ENCODE results near the gene CRHR1. TPM values are rescaled to one million over a fixed set of nuclear protein-coding genes. Genes with fewer than 3 reads are reported as not detected.

CRHR1 gene
- total RNA-seq, 4 donors from 2014 or later = 0.10 to 0.54 (median 0.35) TPM; not detected in 1

DNA sequence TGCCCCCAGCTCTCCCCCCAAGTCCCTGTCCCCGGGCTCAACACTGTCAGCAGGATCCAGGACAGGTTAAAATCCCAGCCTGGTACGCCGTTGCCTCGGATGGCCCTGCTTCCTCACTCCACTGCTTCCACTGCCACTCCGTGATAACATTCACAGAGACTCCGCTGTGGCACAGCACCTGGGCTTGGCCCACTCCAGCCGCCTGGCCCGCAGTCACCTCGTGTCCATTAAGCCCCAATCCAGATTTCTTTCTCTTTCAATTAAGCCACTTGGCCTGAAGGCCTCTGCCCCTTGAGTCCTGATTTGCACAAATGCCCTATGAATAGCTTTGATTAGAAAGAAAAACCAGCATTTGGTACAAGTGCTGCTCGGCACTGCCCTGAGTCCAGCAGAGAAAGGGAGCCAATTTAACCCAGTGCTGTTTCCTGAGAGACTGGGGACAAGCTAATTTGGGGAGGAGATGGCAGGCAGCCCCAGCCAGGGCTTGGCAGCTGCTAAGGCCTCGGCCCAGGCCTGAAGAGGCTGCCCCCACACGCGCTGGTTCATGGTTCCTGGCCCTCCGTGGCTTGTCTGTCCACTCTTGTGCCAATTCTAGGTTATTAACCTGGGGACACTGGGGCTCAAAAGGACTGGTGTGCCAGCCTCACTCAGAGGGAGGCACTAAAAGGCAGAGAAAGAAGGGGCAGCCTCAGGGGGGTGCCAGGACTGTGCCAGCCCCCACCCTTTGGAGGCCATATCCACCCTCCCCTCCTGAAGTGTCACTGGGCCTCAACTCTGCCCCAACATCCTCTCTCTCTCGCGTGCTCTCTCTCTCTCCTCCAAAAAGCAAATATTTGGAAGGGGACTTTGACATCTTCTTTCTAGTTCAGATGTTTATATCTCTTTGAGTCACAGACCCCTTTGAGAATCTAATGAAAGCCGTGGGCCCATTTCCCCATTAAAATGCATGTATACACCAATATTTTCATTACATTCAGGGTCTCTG, 30.8 kb downstream of the CRHR1 start:
- Histone ChIP-seq H3K36me3 (no peaks in the 10 kb centered on the region), H3K4me3 (no peak overlapping the region), H3K9me3 (no peaks in the 10 kb centered on the region), H3K4me1 (no peaks in the 10 kb centered on the region), H3K27me3 (peaks cover 41% of the 10 kb centered on the region), H3K27ac (no peak overlapping the region)
- TF ChIP-seq POLR2AphosphoS5 (IDR thresholded peaks at IDR 0.05) (no peak), POLR2A (IDR thresholded peaks at IDR 0.05) (no peak), EP300 (IDR thresholded peaks at IDR 0.05) (no peak)
- TF ChIP-seq, protein P1, sequence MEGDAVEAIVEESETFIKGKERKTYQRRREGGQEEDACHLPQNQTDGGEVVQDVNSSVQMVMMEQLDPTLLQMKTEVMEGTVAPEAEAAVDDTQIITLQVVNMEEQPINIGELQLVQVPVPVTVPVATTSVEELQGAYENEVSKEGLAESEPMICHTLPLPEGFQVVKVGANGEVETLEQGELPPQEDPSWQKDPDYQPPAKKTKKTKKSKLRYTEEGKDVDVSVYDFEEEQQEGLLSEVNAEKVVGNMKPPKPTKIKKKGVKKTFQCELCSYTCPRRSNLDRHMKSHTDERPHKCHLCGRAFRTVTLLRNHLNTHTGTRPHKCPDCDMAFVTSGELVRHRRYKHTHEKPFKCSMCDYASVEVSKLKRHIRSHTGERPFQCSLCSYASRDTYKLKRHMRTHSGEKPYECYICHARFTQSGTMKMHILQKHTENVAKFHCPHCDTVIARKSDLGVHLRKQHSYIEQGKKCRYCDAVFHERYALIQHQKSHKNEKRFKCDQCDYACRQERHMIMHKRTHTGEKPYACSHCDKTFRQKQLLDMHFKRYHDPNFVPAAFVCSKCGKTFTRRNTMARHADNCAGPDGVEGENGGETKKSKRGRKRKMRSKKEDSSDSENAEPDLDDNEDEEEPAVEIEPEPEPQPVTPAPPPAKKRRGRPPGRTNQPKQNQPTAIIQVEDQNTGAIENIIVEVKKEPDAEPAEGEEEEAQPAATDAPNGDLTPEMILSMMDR (IDR thresholded peaks at IDR 0.05) = no peak
- no peak for ATAC-seq
- WGBS, 2 donors (ENCODE audit: low coverage in 1 of 2) = 77 to 90% methylated on average over 4 to 10 of the region's 17 CpGs

DNA sequence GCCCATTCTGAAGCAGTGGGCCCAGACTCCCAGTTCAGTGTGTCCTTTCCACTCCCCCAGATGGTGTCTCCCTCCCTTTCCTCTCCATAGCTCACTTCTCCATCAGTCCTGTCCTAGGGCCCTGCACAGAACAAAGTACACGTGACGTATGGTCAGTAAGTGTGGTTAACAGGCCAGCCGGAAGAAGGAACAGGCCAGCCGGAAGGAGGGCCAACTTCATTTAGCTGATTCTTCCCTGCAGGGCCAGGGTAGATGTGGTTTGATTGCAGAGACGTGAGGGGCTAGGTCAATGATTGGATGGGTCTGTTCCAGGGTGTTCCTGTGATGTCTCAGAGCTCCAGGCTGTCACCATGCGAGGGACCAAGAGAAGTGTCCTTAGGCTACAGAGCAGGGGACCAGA, 31.6 kb downstream of the CRHR1 start:
- no CpG with 5 or more reads among the region's 6 CpGs for WGBS, 2 donors (ENCODE audit: low coverage in 1 of 2)
- ATAC-seq = no peak
- TF ChIP-seq POLR2A (IDR thresholded peaks at IDR 0.05) = no peak
- TF ChIP-seq EP300 (IDR thresholded peaks at IDR 0.05) = no peak
- no peak for TF ChIP-seq POLR2AphosphoS5 (IDR thresholded peaks at IDR 0.05)
- TF ChIP-seq, protein P1 (IDR thresholded peaks at IDR 0.05) = no peak
- Histone ChIP-seq H3K4me3 (no peak overlapping the region), H3K4me1 (no peaks in the 10 kb centered on the region), H3K27me3 (peaks cover 37% of the 10 kb centered on the region), H3K27ac (no peak overlapping the region), H3K36me3 (no peaks in the 10 kb centered on the region), H3K9me3 (no peaks in the 10 kb centered on the region)

DNA sequence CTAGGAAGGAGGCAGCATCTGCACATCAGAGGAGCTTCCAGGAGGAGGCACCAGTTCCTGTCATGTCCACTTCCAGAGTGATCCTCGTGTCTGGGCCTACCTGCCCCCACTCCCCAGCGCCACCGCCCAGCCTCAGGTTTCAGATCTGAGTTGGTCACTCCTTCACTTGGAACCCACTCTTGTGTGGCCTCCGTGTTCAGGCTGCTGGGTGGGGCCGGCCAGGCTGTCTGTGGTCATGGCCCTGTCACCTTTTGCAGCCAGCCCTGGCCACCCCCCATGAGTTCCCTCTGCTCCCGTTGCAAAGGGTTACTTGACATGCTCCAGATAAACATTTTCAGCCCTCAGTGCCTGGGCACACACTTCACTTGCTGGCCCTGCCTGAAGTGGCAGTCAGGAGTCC, 33.9 kb downstream of the CRHR1 start:
- H3K27me3 ChIP-seq = peaks cover 23% of the 10 kb centered on the region
- no peaks in the 10 kb centered on the region for H3K4me1 ChIP-seq
- TF ChIP-seq, protein P1 (IDR thresholded peaks at IDR 0.05) = no peak
- TF ChIP-seq POLR2A (IDR thresholded peaks at IDR 0.05) = no peak
- no peak for TF ChIP-seq EP300 (IDR thresholded peaks at IDR 0.05)
- TF ChIP-seq POLR2AphosphoS5 (IDR thresholded peaks at IDR 0.05) = no peak
- no peaks in the 10 kb centered on the region for H3K36me3 ChIP-seq
- no peak for ATAC-seq
- no peak overlapping the region for H3K4me3 ChIP-seq
- H3K27ac ChIP-seq = no peak overlapping the region
- WGBS, 2 donors (ENCODE audit: low coverage in 1 of 2) = 68 to 83% methylated on average over 3 of the region's 6 CpGs
- no peaks in the 10 kb centered on the region for H3K9me3 ChIP-seq

DNA sequence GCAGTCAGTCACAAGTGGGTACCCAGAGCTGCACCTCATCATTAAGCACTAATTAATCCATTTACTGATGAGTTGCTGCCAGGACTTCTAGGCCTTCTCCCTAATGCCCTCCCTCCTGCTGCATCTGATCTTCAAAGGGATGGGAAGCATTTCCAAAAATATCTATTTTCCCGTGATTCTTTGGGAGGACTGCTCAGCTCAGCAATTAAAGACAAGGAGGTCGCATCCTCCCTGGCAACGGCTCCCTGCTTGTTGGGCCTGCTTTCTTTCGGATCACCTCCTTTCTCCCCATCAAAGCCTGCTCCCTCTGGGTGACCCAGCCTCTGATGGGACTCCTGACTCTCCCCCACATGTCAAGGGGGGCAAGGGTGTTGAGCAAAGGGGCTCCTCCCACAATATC, 34.6 kb downstream of the CRHR1 start:
- Histone ChIP-seq H3K4me1 (no peaks in the 10 kb centered on the region), H3K27ac (no peak overlapping the region)
- WGBS, 2 donors (ENCODE audit: low coverage in 1 of 2) = 33 to 62% methylated on average over 1 to 4 of the region's 4 CpGs

More for the DNA sequence above, 34.6 kb downstream of the CRHR1 start:
- H3K4me3 ChIP-seq = no peak overlapping the region
- no peaks in the 10 kb centered on the region for H3K36me3 ChIP-seq
- no peak for ATAC-seq
- no peaks in the 10 kb centered on the region for H3K9me3 ChIP-seq
- H3K27me3 ChIP-seq = peaks cover 21% of the 10 kb centered on the region
- TF ChIP-seq, protein P1 (IDR thresholded peaks at IDR 0.05) = no peak
- TF ChIP-seq POLR2A (IDR thresholded peaks at IDR 0.05) (no peak), EP300 (IDR thresholded peaks at IDR 0.05) (no peak), POLR2AphosphoS5 (IDR thresholded peaks at IDR 0.05) (no peak)
